Measurements from ENCODE around the gene CDC25C.

CDC25C gene

DNA sequence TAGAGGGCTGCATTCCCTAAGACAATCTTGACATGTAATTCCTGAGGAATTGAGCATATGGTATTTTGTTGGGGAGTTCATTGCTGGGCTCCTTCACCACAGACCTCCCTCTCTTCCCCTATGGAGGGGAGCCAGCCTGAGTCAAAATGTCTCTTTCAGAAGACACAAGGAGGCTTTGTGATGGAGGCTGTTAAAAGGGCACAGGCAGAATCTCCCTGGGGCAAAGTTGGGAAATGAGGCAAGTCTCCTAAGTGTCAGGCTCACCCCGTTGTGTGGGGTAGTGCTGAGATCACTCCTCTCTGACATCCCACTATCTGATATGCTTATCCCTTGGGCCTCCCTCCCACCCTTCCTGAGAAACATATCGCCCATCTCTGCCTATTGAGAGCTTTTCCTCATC is 87.8 kb downstream of the CDC25C start:
- TF ChIP-seq, protein P1, sequence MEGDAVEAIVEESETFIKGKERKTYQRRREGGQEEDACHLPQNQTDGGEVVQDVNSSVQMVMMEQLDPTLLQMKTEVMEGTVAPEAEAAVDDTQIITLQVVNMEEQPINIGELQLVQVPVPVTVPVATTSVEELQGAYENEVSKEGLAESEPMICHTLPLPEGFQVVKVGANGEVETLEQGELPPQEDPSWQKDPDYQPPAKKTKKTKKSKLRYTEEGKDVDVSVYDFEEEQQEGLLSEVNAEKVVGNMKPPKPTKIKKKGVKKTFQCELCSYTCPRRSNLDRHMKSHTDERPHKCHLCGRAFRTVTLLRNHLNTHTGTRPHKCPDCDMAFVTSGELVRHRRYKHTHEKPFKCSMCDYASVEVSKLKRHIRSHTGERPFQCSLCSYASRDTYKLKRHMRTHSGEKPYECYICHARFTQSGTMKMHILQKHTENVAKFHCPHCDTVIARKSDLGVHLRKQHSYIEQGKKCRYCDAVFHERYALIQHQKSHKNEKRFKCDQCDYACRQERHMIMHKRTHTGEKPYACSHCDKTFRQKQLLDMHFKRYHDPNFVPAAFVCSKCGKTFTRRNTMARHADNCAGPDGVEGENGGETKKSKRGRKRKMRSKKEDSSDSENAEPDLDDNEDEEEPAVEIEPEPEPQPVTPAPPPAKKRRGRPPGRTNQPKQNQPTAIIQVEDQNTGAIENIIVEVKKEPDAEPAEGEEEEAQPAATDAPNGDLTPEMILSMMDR (IDR thresholded peaks at IDR 0.05) = no peak
- H3K4me3 ChIP-seq = no peak overlapping the region
- DNase-seq (ENCODE audit: low spot score) = no peak
- H3K27ac ChIP-seq = no peak overlapping the region

DNA sequence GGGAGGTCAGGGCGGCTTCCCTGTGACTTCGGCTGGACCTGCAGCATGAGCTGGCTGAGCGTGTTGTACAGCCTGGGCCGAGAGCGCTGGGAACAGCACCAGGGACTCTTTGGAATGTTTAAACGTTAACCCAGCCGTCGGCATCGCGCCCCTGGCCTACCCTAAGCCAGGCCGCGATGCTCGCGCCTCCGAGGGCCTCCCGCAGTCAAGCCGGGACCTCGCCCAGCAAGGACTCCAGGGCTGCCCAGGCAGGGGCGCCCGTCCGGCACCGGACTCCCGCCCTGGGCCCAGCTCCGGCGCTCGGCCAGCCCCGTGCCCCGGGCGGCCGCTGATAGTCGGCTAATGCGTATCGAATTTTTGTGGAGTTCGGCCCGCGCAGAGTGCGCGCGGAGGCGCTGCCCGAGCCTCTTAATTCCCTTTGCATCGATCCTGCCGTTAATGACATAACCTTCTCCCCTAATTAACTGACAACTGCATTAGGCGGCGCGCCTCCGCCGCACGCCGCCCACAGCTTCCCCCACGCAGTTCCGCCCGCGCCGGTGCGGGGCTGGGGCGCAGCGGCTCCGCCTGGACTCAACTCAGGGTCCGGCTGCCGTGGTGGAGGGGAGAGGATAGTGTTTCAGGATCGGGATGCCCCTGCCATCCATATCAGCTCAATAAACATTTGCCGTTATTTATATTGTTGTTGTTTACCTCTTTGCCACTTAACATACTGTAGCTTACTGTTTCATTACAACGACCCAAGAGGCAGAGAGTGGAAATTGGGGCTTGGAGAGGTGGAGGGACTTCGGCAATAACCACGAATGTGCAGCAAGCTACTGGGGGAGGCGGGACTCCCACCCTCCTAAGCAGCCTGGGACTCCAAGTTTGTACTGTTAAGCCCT is 89.7 kb downstream of the CDC25C start:
- TF ChIP-seq, protein P1 (IDR thresholded peaks at IDR 0.05) = no peak
- H3K4me3 ChIP-seq = peak overlapping the region; percentile 72
- peak overlapping the region; percentile 1 to 38 for H3K27ac ChIP-seq
- DNase-seq (ENCODE audit: low spot score) = no peak

DNA sequence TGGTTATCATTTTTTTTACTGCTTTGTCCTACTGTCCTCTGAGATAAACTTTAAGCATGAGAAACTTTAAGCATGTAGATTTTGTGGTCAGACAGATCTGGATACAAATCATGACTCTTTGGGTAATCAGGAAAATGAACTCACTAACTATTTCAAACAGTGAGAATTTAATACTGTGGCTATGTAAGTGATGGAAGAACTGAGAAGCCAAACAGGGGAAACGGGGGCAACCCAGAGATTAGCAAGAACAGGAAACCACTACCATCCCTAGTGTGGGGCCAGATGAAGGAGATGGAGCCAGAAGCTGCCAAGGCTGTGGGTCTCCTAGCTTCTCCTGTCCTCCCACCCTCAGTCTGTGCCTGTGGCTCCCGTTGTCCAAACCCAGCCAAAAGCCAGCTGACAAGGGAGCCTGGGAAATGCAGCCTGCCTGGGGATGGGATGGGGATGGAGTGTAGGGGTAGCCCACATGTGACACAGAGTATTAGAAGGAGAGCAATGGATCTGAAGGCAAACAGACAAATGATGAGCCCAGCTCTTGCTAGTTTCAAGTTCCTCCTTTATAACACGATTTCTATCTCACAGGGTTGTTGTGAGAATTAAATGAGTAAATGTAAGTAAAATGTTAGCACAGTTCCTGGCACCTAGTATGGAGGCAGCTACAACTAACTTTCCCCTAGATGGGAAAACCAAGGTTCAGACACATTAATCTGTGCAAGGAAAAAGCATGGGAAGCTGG is 90.8 kb downstream of the CDC25C start:
- TF ChIP-seq, protein P1 (IDR thresholded peaks at IDR 0.05) = no peak
- H3K27ac ChIP-seq = no peak overlapping the region
- no peak for DNase-seq (ENCODE audit: low spot score)
- H3K4me3 ChIP-seq = peak overlapping the region; percentile 72

- Histone ChIP-seq H3K4me3 (no peak overlapping the region), H3K27ac (no peak overlapping the region)
- TF ChIP-seq, protein P1 (IDR thresholded peaks at IDR 0.05) = no peak
- no peak for DNase-seq (ENCODE audit: low spot score)
Observed at GRCh38 chr5:138238034-138238433, 93.6 kb downstream of the CDC25C start.

Measured in coronary artery (tissue), 2 donors.